Measurements from ENCODE around the gene APBB3. TPM values are rescaled to one million over a fixed set of nuclear protein-coding genes. Genes with fewer than 3 reads are reported as not detected.

Gene APBB3
- total RNA-seq, 1 donor from 2014 or later, result 47.8 TPM

DNA sequence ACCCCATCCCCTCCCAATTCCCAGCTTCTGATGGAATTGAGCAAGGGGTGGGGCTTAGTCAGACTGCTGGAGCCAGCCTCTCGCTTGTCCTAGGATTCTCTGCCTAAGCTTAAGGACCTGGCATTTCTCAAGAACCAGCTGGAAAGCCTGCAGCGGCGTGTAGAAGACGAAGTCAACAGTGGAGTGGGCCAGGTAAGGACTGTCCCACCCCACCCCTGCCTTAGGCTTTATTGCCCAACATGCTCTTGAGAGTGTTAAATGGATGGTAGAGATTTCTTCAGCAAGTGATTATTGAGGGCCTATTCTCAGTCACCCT is 1.3 kb upstream of the APBB3 start:
- no peak overlapping the region for H3K27ac Mint-ChIP-seq
- DNase-seq (ENCODE audit: low spot score, unreplicated experiment), result no peak
- H3K36me3 Mint-ChIP-seq (ENCODE audit: insufficient read depth), result peaks cover 6% of the 10 kb centered on the region
- TF ChIP-seq, protein P1, sequence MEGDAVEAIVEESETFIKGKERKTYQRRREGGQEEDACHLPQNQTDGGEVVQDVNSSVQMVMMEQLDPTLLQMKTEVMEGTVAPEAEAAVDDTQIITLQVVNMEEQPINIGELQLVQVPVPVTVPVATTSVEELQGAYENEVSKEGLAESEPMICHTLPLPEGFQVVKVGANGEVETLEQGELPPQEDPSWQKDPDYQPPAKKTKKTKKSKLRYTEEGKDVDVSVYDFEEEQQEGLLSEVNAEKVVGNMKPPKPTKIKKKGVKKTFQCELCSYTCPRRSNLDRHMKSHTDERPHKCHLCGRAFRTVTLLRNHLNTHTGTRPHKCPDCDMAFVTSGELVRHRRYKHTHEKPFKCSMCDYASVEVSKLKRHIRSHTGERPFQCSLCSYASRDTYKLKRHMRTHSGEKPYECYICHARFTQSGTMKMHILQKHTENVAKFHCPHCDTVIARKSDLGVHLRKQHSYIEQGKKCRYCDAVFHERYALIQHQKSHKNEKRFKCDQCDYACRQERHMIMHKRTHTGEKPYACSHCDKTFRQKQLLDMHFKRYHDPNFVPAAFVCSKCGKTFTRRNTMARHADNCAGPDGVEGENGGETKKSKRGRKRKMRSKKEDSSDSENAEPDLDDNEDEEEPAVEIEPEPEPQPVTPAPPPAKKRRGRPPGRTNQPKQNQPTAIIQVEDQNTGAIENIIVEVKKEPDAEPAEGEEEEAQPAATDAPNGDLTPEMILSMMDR (IDR thresholded peaks at IDR 0.05; ENCODE audit: unreplicated experiment), result no peak
- no peaks in the 10 kb centered on the region for H3K27me3 Mint-ChIP-seq
- H3K9me3 Mint-ChIP-seq (ENCODE audit: low read depth), result no peaks in the 10 kb centered on the region
- H3K4me1 Mint-ChIP-seq (ENCODE audit: low read depth), result peaks cover 21% of the 10 kb centered on the region
- H3K4me3 Mint-ChIP-seq (ENCODE audit: low read depth), result peak overlapping the region; percentile 98

GRCh38 chr5:140565024-140565779 is 804 bp upstream of the APBB3 start:
- Mint-ChIP-seq H3K9me3 (ENCODE audit: low read depth) (no peaks in the 10 kb centered on the region), H3K27ac (peak overlapping the region; percentile 95), H3K4me3 (ENCODE audit: low read depth) (peak overlapping the region; percentile 98), H3K36me3 (ENCODE audit: insufficient read depth) (peaks cover 6% of the 10 kb centered on the region), H3K4me1 (ENCODE audit: low read depth) (peaks cover 21% of the 10 kb centered on the region), H3K27me3 (no peaks in the 10 kb centered on the region)
- TF ChIP-seq, protein P1 (IDR thresholded peaks at IDR 0.05; ENCODE audit: unreplicated experiment), result no peak
- no peak for DNase-seq (ENCODE audit: low spot score, unreplicated experiment)

- H3K9me3 Mint-ChIP-seq (ENCODE audit: low read depth), result no peaks in the 10 kb centered on the region
- H3K36me3 Mint-ChIP-seq (ENCODE audit: insufficient read depth), result peaks cover 8% of the 10 kb centered on the region
- H3K27ac Mint-ChIP-seq, result peak overlapping the region; percentile 94
- no peaks in the 10 kb centered on the region for H3K27me3 Mint-ChIP-seq
- no peak for DNase-seq (ENCODE audit: low spot score, unreplicated experiment)
- peak overlapping the region; percentile 98 for H3K4me3 Mint-ChIP-seq (ENCODE audit: low read depth)
- TF ChIP-seq, protein P1 (IDR thresholded peaks at IDR 0.05; ENCODE audit: unreplicated experiment), result no peak
- H3K4me1 Mint-ChIP-seq (ENCODE audit: low read depth), result peaks cover 21% of the 10 kb centered on the region
Measured at GRCh38 chr5:140563596-140563995, 802 bp downstream of the APBB3 start.

DNA sequence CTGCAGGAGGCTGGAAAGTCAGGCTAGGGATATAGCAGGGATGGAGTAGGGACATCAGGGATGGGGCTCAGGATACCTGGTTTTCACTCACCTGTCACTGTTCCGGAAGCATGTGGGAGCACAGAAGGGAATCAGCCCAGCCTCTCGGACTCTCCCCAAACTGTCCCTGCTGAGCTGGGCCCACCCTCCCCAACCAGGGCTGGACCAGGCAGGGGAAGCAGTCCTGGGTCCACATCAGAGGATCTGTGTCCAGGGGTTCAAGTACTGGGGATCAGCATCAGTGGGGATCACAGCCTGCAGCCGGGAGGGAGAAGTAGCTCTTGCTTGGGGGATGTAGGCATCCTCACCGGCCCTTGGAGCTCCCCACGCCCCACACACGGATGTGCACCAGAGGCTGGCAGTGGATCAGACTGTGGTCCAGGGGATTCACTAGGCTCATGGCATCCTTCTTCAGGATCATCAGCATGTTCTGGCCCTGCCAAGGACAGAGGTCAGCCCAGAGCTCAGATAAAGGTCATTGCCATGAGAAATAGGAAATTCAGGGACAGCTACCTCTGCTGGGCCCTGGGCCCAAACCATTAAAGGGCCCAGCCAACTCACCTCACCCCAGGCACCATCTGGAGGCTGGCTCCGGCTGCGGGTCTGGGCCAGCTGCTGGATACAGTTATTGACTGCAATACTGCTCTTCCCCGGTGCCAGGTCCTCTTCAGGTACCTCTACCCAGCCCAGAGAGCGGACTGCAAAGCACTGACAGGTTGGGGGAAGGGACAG is 2.5 kb downstream of the APBB3 start:
- H3K4me3 Mint-ChIP-seq (ENCODE audit: low read depth), result peak overlapping the region; percentile 98
- H3K27me3 Mint-ChIP-seq, result no peaks in the 10 kb centered on the region

GRCh38 chr5:140560227-140560626 is 4.2 kb downstream of the APBB3 start:
- H3K9me3 Mint-ChIP-seq (ENCODE audit: low read depth), result no peaks in the 10 kb centered on the region
- peaks cover 30% of the 10 kb centered on the region for H3K4me1 Mint-ChIP-seq (ENCODE audit: low read depth)
- H3K27ac Mint-ChIP-seq, result no peak overlapping the region
- no peak for DNase-seq (ENCODE audit: low spot score, unreplicated experiment)
- no peak overlapping the region for H3K4me3 Mint-ChIP-seq (ENCODE audit: low read depth)
- H3K27me3 Mint-ChIP-seq, result no peaks in the 10 kb centered on the region
- H3K36me3 Mint-ChIP-seq (ENCODE audit: insufficient read depth), result peaks cover 2% of the 10 kb centered on the region
- TF ChIP-seq, protein P1 (IDR thresholded peaks at IDR 0.05; ENCODE audit: unreplicated experiment), result no peak

More for the DNA sequence above, 2.5 kb downstream of the APBB3 start:
- H3K36me3 Mint-ChIP-seq (ENCODE audit: insufficient read depth), result peaks cover 6% of the 10 kb centered on the region
- H3K9me3 Mint-ChIP-seq (ENCODE audit: low read depth), result no peaks in the 10 kb centered on the region
- DNase-seq (ENCODE audit: low spot score, unreplicated experiment), result no peak
- peaks cover 25% of the 10 kb centered on the region for H3K4me1 Mint-ChIP-seq (ENCODE audit: low read depth)
- no peak overlapping the region for H3K27ac Mint-ChIP-seq
- TF ChIP-seq, protein P1 (IDR thresholded peaks at IDR 0.05; ENCODE audit: unreplicated experiment), result no peak

Data from progenitor cell of endocrine pancreas (in vitro differentiated cells).